Neural crest cell (in vitro differentiated cells): ENCODE results near the gene MRPL34. TPM values are rescaled to one million over a fixed set of nuclear protein-coding genes. Genes with fewer than 3 reads are reported as not detected.

Experiments
- DNase-seq: peaks from one replicate; pipeline ENCODE4 v3.0.0; 2021; ENCODE audit warnings: low read depth, mixed read lengths, low spot score
- H3K27ac Mint-ChIP-seq: one replicate; pipeline ENCODE4 v1.8.0; 2021; ENCODE audit warnings: mild to moderate bottlenecking, mixed read lengths; ENCODE audit not compliant: unreplicated experiment
- H3K27me3 Mint-ChIP-seq: 2 replicates; pipeline ENCODE4 v1.8.0; 2021; ENCODE audit warnings: low read depth, mild to moderate bottlenecking, mixed read lengths
- H3K36me3 Mint-ChIP-seq: 2 replicates; pipeline ENCODE4 v1.8.0; 2021; ENCODE audit warnings: low read depth, mild to moderate bottlenecking, mixed read lengths
- H3K4me1 Mint-ChIP-seq: 2 replicates; pipeline ENCODE4 v1.8.0; 2021; ENCODE audit warnings: mixed read lengths
- H3K4me3 Mint-ChIP-seq: one replicate; pipeline ENCODE4 v1.8.0; 2021; ENCODE audit warnings: mild to moderate bottlenecking, mixed read lengths
- H3K9me3 Mint-ChIP-seq: 2 replicates; pipeline ENCODE4 v1.8.0; 2021; ENCODE audit warnings: mixed read lengths
- CTCF ChIP-seq: fragments of 200-600 bp; sonication (generic); conservative IDR thresholded peaks from 2 replicates; pipeline ENCODE4 v1.5.0; 2021; ENCODE audit warnings: antibody characterized with exemption, mild to moderate bottlenecking
- total RNA-seq: library from RNA; stranded (reverse); gene quantifications from 2 replicates; pipeline ENCODE4 v1.2.1, GENCODE V29; 2021

Gene MRPL34
- total RNA-seq, 1 donor from 2014 or later, result 74.2 TPM

DNA sequence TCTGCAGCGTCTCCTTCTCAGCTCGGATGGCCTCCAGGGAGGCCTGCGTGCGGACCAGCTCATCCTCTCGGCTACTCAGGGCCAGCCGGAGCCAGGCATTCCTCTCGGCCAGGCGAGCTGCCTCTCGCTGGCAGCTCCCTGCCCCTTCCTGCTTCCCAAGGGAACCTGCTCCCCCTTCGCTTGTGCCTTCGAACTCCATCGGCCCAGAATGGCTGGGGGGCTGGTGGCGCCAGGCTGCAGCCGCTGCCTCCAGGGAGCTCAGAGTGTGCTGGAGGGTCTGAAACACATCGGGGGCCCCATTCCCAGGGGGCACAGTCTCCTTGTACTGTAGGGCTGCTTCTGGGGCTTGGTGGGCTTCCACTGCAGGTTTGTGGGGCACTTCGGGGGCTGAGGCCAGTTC is 43.1 kb upstream of the MRPL34 start:
- Mint-ChIP-seq H3K27me3 (peaks cover 5% of the 10 kb centered on the region), H3K9me3 (peaks cover 5% of the 10 kb centered on the region), H3K4me1 (peaks cover 13% of the 10 kb centered on the region), H3K4me3 (no peak overlapping the region), H3K27ac (no peak overlapping the region), H3K36me3 (no peaks in the 10 kb centered on the region)
- TF ChIP-seq CTCF, result no peak
- DNase-seq, result no peak

- H3K27ac Mint-ChIP-seq, result no peak overlapping the region
Observed at GRCh38 chr19:17263712-17264640, 41.7 kb upstream of the MRPL34 start.

GRCh38 chr19:17264641-17264979 is 41.1 kb upstream of the MRPL34 start, which contains the start of gene USHBP1:
TSS of gene USHBP1 (minus strand) at chr19:17264745. CDS start at chr19:17264299, 446 bp downstream.
- Mint-ChIP-seq H3K4me3 (no peak within 1 kb of the TSS), H3K36me3 (no peaks in the 10 kb centered on the region), H3K9me3 (peaks cover 5% of the 10 kb centered on the region), H3K4me1 (peaks cover 20% of the 10 kb centered on the region), H3K27ac (no peak within 1 kb of the TSS), H3K27me3 (peaks cover 5% of the 10 kb centered on the region)
- no peak for TF ChIP-seq CTCF
- DNase-seq, result no peak

More at GRCh38 chr19:17263712-17264640, 41.7 kb upstream of the MRPL34 start:
- H3K27me3 Mint-ChIP-seq, result peaks cover 5% of the 10 kb centered on the region
- H3K36me3 Mint-ChIP-seq, result no peaks in the 10 kb centered on the region
- H3K4me1 Mint-ChIP-seq, result peaks cover 20% of the 10 kb centered on the region
- no peak for TF ChIP-seq CTCF
- H3K9me3 Mint-ChIP-seq, result peaks cover 5% of the 10 kb centered on the region
- no peak overlapping the region for H3K4me3 Mint-ChIP-seq
- no peak for DNase-seq

DNA sequence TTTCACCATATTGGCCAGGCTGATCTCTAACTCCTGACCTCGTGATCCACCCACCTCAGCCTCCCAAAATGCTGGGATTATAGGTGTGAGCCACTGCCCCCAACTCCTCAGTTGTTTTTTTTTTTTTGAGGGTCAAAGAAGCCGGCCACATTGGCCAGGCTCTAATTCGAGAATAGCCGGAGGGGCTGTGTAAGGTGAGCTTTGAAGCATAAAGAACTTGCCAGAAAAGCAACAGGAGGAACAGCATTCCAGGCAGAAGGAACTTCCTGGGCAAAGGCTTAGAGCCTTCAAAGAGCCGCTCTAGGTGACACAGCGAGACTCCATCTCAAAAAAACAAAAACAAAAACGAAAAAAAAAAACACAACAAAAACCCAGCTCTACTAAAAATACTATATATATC is 39.6 kb upstream of the MRPL34 start:
- H3K27ac Mint-ChIP-seq, result no peak overlapping the region
- peaks cover 15% of the 10 kb centered on the region for H3K4me1 Mint-ChIP-seq
- peaks cover 3% of the 10 kb centered on the region for H3K36me3 Mint-ChIP-seq
- H3K9me3 Mint-ChIP-seq, result peaks cover 5% of the 10 kb centered on the region
- peaks cover 2% of the 10 kb centered on the region for H3K27me3 Mint-ChIP-seq
- no peak for DNase-seq
- H3K4me3 Mint-ChIP-seq, result no peak overlapping the region
- no peak for TF ChIP-seq CTCF

DNA sequence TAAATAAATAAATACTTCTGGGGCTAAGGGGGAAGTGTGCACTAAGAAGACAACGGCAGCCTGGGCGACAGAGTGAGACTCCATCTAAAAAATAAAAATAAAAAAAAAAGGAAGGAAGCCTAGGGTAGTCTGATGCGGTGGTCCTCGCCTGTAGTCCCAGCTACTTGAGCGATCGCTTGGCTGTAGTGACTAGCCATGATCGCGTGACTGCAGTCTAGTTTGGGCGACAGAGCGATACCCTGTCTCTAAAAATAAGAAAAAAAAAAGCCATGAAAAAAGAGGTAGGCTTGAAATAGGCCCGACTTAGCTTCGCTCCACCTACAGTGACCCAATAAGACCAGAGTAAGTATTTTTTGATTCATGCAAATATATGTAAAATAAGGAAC is 39.1 kb upstream of the MRPL34 start:
- peaks cover 5% of the 10 kb centered on the region for H3K9me3 Mint-ChIP-seq
- no peak for DNase-seq
- H3K4me1 Mint-ChIP-seq, result peaks cover 14% of the 10 kb centered on the region
- H3K27me3 Mint-ChIP-seq, result peaks cover 2% of the 10 kb centered on the region
- H3K27ac Mint-ChIP-seq, result no peak overlapping the region
- H3K36me3 Mint-ChIP-seq, result peaks cover 3% of the 10 kb centered on the region
- H3K4me3 Mint-ChIP-seq, result peak overlapping the region; percentile 90
- TF ChIP-seq CTCF, result no peak
